ENCODE measurements around the gene RNF220. TPM values are rescaled to one million over a fixed set of nuclear protein-coding genes. Genes with fewer than 3 reads are reported as not detected.

Gene RNF220
- total and polyA plus RNA-seq, 2 of the 13 experiments (the other 11 are each of a cell fraction or from before 2014, with no cell fraction given): 48.2 to 72.1 TPM

DNA sequence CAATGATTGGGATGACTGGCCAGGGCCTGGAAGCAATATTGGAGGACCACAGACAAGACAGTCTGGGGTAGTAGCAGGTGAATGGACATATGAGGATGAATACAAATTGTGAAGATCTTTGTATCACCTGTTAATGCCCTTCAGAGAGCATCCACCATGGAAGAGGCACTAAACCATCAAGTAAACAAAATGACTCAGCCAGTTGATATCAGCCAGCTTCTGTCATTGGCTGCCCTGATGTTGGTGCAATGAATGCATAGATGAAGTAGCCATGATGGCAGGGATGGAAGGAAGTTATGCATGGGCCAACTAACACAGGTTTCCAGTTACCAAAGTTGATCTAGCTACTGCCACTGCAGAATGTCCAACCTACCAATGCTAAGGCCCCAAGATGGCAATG, 33.8 kb upstream of the RNF220 start (continued):
- TF ChIP-seq, protein P1, sequence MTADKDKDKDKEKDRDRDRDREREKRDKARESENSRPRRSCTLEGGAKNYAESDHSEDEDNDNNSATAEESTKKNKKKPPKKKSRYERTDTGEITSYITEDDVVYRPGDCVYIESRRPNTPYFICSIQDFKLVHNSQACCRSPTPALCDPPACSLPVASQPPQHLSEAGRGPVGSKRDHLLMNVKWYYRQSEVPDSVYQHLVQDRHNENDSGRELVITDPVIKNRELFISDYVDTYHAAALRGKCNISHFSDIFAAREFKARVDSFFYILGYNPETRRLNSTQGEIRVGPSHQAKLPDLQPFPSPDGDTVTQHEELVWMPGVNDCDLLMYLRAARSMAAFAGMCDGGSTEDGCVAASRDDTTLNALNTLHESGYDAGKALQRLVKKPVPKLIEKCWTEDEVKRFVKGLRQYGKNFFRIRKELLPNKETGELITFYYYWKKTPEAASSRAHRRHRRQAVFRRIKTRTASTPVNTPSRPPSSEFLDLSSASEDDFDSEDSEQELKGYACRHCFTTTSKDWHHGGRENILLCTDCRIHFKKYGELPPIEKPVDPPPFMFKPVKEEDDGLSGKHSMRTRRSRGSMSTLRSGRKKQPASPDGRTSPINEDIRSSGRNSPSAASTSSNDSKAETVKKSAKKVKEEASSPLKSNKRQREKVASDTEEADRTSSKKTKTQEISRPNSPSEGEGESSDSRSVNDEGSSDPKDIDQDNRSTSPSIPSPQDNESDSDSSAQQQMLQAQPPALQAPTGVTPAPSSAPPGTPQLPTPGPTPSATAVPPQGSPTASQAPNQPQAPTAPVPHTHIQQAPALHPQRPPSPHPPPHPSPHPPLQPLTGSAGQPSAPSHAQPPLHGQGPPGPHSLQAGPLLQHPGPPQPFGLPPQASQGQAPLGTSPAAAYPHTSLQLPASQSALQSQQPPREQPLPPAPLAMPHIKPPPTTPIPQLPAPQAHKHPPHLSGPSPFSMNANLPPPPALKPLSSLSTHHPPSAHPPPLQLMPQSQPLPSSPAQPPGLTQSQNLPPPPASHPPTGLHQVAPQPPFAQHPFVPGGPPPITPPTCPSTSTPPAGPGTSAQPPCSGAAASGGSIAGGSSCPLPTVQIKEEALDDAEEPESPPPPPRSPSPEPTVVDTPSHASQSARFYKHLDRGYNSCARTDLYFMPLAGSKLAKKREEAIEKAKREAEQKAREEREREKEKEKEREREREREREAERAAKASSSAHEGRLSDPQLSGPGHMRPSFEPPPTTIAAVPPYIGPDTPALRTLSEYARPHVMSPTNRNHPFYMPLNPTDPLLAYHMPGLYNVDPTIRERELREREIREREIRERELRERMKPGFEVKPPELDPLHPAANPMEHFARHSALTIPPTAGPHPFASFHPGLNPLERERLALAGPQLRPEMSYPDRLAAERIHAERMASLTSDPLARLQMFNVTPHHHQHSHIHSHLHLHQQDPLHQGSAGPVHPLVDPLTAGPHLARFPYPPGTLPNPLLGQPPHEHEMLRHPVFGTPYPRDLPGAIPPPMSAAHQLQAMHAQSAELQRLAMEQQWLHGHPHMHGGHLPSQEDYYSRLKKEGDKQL (CRISPR knock-in tag; IDR thresholded peaks at IDR 0.05; ENCODE audit: low read depth): no peak
- TF ChIP-seq SP4 (CRISPR knock-in tag; IDR thresholded peaks at IDR 0.05) (no peak), KLF16 (CRISPR knock-in tag; IDR thresholded peaks at IDR 0.05) (no peak), RBM22 (optimal IDR thresholded peaks at IDR 0.05; ENCODE audit: low read length) (no peak), NRL (CRISPR knock-in tag; IDR thresholded peaks at IDR 0.05; ENCODE audit: borderline replicate concordance) (no peak), PRMT3 (CRISPR knock-in tag; IDR thresholded peaks at IDR 0.05; ENCODE audit: borderline replicate concordance, low read depth) (no peak), ZNF3 (CRISPR knock-in tag; IDR thresholded peaks at IDR 0.05) (no peak), GTF2F1 (IDR thresholded peaks at IDR 0.05; ENCODE audit: low read length) (no peak), POGZ (CRISPR knock-in tag; IDR thresholded peaks at IDR 0.05) (no peak), ZNF569 (CRISPR knock-in tag; IDR thresholded peaks at IDR 0.05; ENCODE audit: borderline replicate concordance) (no peak), MAFK (conservative IDR thresholded peaks at IDR 0.05 in 1 of 2, IDR thresholded peaks at IDR 0.05 in 1 of 2; ENCODE audit: low read length in 2 of 2) (no peak), ZNF614 (CRISPR knock-in tag; IDR thresholded peaks at IDR 0.05; ENCODE audit: borderline replicate concordance) (no peak)
- TF ChIP-seq, protein P2, sequence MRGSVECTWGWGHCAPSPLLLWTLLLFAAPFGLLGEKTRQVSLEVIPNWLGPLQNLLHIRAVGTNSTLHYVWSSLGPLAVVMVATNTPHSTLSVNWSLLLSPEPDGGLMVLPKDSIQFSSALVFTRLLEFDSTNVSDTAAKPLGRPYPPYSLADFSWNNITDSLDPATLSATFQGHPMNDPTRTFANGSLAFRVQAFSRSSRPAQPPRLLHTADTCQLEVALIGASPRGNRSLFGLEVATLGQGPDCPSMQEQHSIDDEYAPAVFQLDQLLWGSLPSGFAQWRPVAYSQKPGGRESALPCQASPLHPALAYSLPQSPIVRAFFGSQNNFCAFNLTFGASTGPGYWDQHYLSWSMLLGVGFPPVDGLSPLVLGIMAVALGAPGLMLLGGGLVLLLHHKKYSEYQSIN (CRISPR knock-in tag; IDR thresholded peaks at IDR 0.05; ENCODE audit: borderline replicate concordance): no peak
